H1 (cell line): ENCODE measurements around the gene PPARA. TPM values are rescaled to one million over a fixed set of nuclear protein-coding genes. Genes with fewer than 3 reads are reported as not detected.

Source experiments
- JUN ChIP-seq: IDR thresholded peaks from 2 replicates; pipeline ENCODE4 v1.6.1; 2011; ENCODE audit warnings: low read depth, mild to moderate bottlenecking, improper control_type of control experiment, low read length
- RXRA ChIP-seq: IDR thresholded peaks from 2 replicates; pipeline ENCODE4 v1.6.1; 2011; ENCODE audit warnings: low read depth, mild to moderate bottlenecking, low read length, moderate library complexity; ENCODE audit not compliant: insufficient read depth
- polyA plus RNA-seq, 7 experiments: library from polyadenylated mRNA; depleted of rRNA in 3 of 7; stranded (reverse) in 5 of 7; unstranded in 2 of 7; fragments of >200 nt in 5 of 7; fragments of 200-250 nt in 2 of 7; gene quantifications; 1 replicate in 5 of 7; 2 replicates in 1 of 7; 4 replicates in 1 of 7; pipeline versions ENCODE4 v1.2.1 to v1.2.3, GENCODE V29; 2011 to 2013; ENCODE audit warnings: missing spikeins in 2 of 7, mixed read lengths in 2 of 7
- total RNA-seq: library from RNA; stranded (reverse); fragmentation: NEBNext Ultra II Directional; extraction: Animal tissue kit (Norgen Biotek cat#: 25700); gene quantifications from 2 replicates; pipeline ENCODE4 v1.2.1, GENCODE V29; 2021

PPARA gene
- total and polyA plus RNA-seq, 2 of the 8 experiments (the other 6 are each of a cell fraction or from before 2014, with no cell fraction given): 3.1 to 8.2 TPM

DNA sequence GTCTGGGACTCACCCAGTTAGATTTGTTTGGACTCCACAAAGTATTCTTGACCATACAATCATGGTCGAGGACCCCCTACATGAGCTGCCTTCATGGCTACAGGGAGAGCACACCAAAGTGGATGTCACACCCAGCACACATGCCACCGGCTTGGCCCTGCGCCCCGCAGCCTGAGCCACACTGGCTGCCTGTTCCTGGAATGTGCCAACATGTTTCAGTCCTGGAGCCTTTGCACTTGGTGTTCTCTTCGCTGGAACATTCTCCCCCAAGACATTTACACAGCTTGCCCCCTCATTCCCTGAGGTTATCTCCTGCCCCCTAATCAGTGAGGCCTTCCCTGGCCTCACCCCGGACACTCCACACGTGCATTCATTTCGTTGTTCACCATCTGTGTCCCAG lies 46.0 kb downstream of the PPARA start (continued):
- TF ChIP-seq JUN: no peak
- no peak for TF ChIP-seq RXRA
